B cell (primary cell): Measurements from ENCODE around the gene SLC9A7.

Experiments
- EZH2 ChIP-seq: IDR thresholded peaks from 2 replicates; pipeline ENCODE4 v1.6.1; 2012; ENCODE audit warnings: borderline replicate concordance, low read depth, mild to moderate bottlenecking, moderate library complexity, low read length; ENCODE audit not compliant: insufficient read depth, poor library complexity, severe bottlenecking
- TF ChIP-seq, protein P1 (sequence below): fragments of 200-600 bp; IDR thresholded peaks from one replicate; pipeline ENCODE4 v1.8.0; 2022; ENCODE audit warnings: antibody characterized with exemption, mild to moderate bottlenecking

DNA sequence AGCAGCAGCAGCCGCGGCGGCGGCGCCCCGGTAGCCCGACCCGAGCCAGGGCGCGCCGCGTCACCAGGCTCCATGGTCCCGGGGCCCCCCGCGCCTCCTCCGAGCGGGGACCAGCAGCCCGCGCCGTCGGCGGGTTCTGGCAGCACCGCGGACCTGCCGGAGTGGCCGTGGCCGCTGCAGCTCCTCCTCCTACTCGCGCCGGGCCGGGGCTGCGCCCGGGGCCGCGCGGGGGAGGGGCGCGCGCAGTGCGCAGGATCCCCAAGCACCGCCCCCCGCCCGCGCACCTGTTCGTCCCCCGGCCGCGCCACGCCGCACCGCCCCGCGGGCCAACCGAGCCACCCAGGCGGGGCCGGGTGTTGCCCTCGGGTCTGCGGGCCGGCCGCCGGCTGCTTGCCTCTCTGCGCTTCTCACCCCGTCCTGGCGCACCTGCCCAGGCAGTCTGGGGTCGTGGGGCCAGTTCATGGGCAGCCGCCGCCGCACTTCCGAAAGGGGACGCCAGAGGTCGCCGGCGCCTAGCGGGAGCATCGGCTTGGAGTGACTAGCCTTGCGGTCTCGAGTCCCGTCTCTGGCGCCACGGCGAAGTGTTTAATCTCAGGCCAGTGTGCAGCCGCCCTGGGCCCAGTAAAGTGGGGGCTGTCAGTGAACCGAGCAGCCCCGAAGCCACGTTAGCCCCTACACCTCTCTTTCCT, at the start of gene SLC9A7:
- TF ChIP-seq, protein P1, sequence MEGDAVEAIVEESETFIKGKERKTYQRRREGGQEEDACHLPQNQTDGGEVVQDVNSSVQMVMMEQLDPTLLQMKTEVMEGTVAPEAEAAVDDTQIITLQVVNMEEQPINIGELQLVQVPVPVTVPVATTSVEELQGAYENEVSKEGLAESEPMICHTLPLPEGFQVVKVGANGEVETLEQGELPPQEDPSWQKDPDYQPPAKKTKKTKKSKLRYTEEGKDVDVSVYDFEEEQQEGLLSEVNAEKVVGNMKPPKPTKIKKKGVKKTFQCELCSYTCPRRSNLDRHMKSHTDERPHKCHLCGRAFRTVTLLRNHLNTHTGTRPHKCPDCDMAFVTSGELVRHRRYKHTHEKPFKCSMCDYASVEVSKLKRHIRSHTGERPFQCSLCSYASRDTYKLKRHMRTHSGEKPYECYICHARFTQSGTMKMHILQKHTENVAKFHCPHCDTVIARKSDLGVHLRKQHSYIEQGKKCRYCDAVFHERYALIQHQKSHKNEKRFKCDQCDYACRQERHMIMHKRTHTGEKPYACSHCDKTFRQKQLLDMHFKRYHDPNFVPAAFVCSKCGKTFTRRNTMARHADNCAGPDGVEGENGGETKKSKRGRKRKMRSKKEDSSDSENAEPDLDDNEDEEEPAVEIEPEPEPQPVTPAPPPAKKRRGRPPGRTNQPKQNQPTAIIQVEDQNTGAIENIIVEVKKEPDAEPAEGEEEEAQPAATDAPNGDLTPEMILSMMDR = peak; percentile 68
- no peak for TF ChIP-seq EZH2
